Choroid plexus epithelial cell (primary cell): Measurements from ENCODE around the gene RCCD1.

ENCODE experiments used
- DNase-seq: peaks from one replicate; pipeline ENCODE4 v3.0.0-alpha.2; 2010; ENCODE audit warnings: low read depth
- H3K4me3 ChIP-seq: 2 replicates; pipeline ENCODE4 v1.5.1; 2011; ENCODE audit warnings: low read depth, mild to moderate bottlenecking, control low read depth, low read length, moderate library complexity
- TF ChIP-seq, protein P1 (sequence below): conservative IDR thresholded peaks from 2 replicates; pipeline ENCODE4 v1.5.1; 2011; ENCODE audit warnings: low read depth, mild to moderate bottlenecking, control low read depth, inconsistent platforms, low read length, moderate library complexity

RCCD1 gene

DNA sequence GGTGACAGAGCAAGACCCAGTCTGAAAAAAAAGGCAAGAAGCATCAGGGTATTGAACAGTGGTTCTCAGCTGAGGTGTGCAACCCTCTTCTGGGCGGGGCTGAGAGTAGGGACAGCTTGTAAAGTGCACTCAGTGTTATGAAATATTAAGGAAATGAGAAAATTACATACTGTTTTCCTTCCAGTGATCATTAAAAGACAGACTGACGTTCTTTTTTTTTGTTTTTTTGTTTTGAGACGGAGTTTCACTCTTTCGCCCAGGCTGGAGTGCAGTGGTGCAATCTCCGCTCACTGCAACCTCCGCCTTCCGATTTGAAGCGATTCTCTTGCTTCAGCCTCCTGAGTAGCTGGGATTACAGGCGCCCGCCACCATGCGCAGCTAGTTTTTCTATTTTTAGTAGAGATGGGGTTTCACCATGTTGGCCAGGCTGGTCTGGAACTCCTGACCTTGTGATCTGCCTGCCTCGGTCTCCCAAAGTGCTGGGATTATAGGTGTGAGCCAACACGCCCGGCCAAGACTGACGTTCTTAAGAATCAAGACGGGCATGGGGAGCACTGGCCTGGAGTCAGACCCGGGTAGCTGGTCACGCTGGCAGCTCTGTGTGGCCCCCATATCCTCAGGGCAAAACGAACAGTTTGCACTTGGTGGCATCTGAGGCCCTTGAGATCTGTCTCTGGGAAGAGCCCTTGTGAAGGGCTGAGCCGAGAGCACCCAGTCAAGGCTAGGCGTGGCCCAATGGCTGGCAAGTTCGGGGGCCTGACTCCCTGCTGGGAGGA, 40.2 kb upstream of the RCCD1 start:
- TF ChIP-seq, protein P1, sequence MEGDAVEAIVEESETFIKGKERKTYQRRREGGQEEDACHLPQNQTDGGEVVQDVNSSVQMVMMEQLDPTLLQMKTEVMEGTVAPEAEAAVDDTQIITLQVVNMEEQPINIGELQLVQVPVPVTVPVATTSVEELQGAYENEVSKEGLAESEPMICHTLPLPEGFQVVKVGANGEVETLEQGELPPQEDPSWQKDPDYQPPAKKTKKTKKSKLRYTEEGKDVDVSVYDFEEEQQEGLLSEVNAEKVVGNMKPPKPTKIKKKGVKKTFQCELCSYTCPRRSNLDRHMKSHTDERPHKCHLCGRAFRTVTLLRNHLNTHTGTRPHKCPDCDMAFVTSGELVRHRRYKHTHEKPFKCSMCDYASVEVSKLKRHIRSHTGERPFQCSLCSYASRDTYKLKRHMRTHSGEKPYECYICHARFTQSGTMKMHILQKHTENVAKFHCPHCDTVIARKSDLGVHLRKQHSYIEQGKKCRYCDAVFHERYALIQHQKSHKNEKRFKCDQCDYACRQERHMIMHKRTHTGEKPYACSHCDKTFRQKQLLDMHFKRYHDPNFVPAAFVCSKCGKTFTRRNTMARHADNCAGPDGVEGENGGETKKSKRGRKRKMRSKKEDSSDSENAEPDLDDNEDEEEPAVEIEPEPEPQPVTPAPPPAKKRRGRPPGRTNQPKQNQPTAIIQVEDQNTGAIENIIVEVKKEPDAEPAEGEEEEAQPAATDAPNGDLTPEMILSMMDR: no peak
- DNase-seq: no peak
- no peak overlapping the region for H3K4me3 ChIP-seq

DNA sequence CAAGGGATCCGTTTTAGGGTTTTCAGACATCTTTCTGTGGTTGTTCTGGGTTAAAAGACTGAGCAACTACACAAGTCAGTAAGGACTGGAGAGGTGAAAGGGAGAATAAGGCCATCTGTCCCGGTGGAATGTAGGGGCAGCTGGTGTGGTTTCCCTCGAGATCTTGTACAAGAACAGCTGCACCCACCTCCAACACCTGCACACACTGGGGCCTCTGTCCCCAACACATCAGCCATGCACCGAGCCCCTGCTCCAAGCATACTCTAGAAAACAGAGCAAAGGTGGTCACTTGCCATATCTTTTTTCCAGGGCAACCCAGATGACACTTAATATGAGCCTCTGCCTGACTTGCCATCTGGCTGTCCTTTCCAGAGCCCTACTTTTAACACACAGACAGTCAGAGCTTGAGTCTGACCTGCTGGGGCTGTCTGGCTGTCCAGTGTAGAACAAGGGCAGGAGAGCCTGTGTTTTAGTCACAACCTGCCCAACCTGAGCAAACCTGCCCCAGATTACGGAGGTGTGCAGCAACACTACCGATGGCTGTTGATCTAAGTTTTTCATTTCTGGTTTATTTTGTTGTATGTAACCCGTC, 39.4 kb upstream of the RCCD1 start:
- TF ChIP-seq, protein P1: no peak
- no peak for DNase-seq
- H3K4me3 ChIP-seq: no peak overlapping the region

- H3K4me3 ChIP-seq: no peak overlapping the region
- peak; percentile 80 for DNase-seq
Observed at GRCh38 chr15:90915808-90916440, 38.8 kb upstream of the RCCD1 start.

GRCh38 chr15:90916461-90916860, 38.2 kb upstream of the RCCD1 start:
- no peak overlapping the region for H3K4me3 ChIP-seq
- no peak for DNase-seq
- TF ChIP-seq, protein P1: no peak

More at GRCh38 chr15:90915808-90916440, 38.8 kb upstream of the RCCD1 start:
- TF ChIP-seq, protein P1: no peak

DNA sequence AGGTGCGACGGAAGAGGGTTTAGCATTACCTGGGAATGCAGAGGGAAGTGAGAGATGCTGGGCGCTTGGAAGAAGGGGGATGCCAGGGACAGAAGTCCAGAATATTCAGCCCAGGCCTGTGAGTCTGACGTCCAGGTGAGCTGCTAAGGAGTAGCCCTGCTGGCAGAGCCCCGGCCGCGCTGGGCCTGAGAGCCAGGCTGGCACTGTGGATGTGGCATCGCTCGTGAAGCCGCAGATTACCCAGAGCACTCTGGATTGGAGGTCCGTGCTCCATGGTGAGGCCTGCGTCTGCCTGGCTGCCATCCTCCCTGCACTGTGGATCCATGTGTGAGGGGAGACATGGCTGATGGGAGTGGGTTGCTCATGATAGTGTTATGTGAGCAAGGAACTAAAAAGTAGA, 37.1 kb upstream of the RCCD1 start:
- H3K4me3 ChIP-seq: no peak overlapping the region
- TF ChIP-seq, protein P1: no peak
- no peak for DNase-seq

DNA sequence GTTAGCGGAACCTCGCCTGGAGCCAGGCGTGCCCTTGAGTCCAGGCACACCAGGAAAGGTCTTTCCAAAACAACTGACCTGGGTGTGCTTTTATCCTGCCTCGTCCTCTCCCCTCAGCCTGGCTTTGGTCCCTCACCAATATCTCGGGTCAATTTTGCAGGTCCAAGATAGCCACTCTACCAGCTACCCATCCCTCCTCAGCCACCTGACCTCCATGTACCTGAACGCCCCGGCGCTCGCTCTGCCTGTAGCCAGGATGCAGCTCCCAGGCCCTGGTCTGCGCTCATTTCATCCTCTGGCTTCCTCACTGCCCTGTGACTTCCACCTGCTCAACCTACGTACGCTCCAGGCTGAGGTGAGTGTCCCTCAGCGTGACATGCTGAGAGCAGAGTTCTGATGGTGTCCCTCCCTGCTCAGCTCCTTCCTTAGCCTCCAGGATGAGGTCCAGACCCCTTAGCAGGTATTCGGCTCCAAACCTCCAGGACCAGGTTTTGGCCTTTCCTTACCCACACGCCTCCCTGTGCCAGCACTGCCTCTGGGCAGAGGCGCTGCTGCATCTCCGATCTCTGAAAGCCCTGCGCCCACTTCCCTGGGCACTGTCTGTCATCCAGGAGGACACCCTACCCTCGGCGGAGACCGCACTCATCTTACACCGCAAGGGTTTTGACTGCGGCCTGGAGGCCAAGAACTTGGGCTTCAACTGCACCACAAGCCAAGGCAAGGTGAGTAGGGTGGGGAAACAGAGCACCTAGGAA, 36.5 kb upstream of the RCCD1 start:
- H3K4me3 ChIP-seq: no peak overlapping the region
- no peak for DNase-seq
- TF ChIP-seq, protein P1: no peak
